PC-3 (cell line): ENCODE data around the gene FOXJ3. TPM values are rescaled to one million over a fixed set of nuclear protein-coding genes. Genes with fewer than 3 reads are reported as not detected.

Experiments used
- ATAC-seq: fragments of 200-7000 bp; cut with Tn5 transposase; 2 replicates; pipeline ENCODE4 v1.9.1; 2020; ENCODE audit warnings: mild to moderate bottlenecking, moderate library complexity
- BruUV-seq: library from RNA; stranded (reverse); fragments of 400-500 nt; replicated peaks from 2 replicates; lab custom pipeline; 2021; lab: Mats Ljungman, UMichigan
- CTCF ChIA-PET: fragments of 300-600 bp; sonication (Branson Sonifier 250); formaldehyde crosslinking; loops from one replicate; lab custom pipeline; 2022; ENCODE audit warnings: antibody characterized with exemption; lab: Charles Lee
- POLR2A ChIA-PET: fragments of 300-600 bp; sonication (Branson Sonifier 250); formaldehyde crosslinking; loops from one replicate; lab custom pipeline; 2022; ENCODE audit warnings: antibody characterized with exemption; ENCODE audit not compliant: unreplicated experiment; lab: Charles Lee
- DNase-seq: peaks from one replicate; pipeline ENCODE4 v3.0.0-alpha.2; 2015
- H2AFZ ChIP-seq: fragments of 300-600 bp; sonication (generic); 2 replicates; pipeline ENCODE4 v1.6.0; 2016; ENCODE audit warnings: antibody characterized with exemption, low read length
- H3F3A ChIP-seq: fragments of 300-600 bp; sonication (generic); one replicate; pipeline ENCODE4 v1.6.0; 2017; ENCODE audit warnings: antibody characterized with exemption, low read length, control low read depth, mild to moderate bottlenecking; ENCODE audit not compliant: unreplicated experiment
- H3K27ac ChIP-seq: fragments of 300-600 bp; sonication (generic); 2 replicates; pipeline ENCODE4 v1.5.1; 2016; ENCODE audit warnings: mild to moderate bottlenecking, low read length
- H3K27me3 ChIP-seq: fragments of 300-600 bp; sonication (generic); 2 replicates; pipeline ENCODE4 v1.6.1; 2016; ENCODE audit warnings: low read length, mixed read lengths
- H3K36me3 ChIP-seq: fragments of 300-600 bp; sonication (generic); 2 replicates; pipeline ENCODE4 v1.6.1; 2016; ENCODE audit warnings: low read depth, mixed run types, low read length, mixed read lengths
- H3K4me1 ChIP-seq: fragments of 300-600 bp; sonication (generic); 2 replicates; pipeline ENCODE4 v1.5.1; 2016; ENCODE audit warnings: low read length; ENCODE audit not compliant: insufficient read depth
- H3K4me2 ChIP-seq: fragments of 300-600 bp; sonication (generic); 2 replicates; pipeline ENCODE4 v1.6.0; 2016; ENCODE audit warnings: low read length
- H3K4me3 ChIP-seq: fragments of 300-600 bp; sonication (generic); 2 replicates; pipeline ENCODE4 v1.5.1; 2016; ENCODE audit warnings: mild to moderate bottlenecking, low read length, mixed read lengths
- H3K79me2 ChIP-seq: fragments of 300-600 bp; sonication (generic); 2 replicates; pipeline ENCODE4 v1.6.1; 2017; ENCODE audit warnings: low read length, mixed read lengths
- H3K9ac ChIP-seq: fragments of 300-600 bp; sonication (generic); 2 replicates; pipeline ENCODE4 v1.6.0; 2016; ENCODE audit warnings: mild to moderate bottlenecking, low read length
- H3K9me2 ChIP-seq: fragments of 300-600 bp; sonication (generic); replicated peaks from 2 replicates; pipeline ENCODE4 v1.6.1; 2016; ENCODE audit warnings: mixed run types, low read length, mixed read lengths
- H3K9me3 ChIP-seq: fragments of 300-600 bp; sonication (generic); 2 replicates; pipeline ENCODE4 v1.6.1; 2016; ENCODE audit warnings: low read length, mixed read lengths
- H4K20me1 ChIP-seq: fragments of 300-600 bp; sonication (generic); 2 replicates; pipeline ENCODE4 v1.6.1; 2016; ENCODE audit warnings: low read length, mixed read lengths
- CTCF ChIP-seq: fragments of 300-600 bp; sonication (generic); conservative IDR thresholded peaks from 2 replicates; pipeline ENCODE4 v1.5.1; 2017; ENCODE audit warnings: antibody characterized with exemption, low read depth, mild to moderate bottlenecking, low read length
- EZH2 ChIP-seq: fragments of 300-600 bp; sonication (generic); IDR thresholded peaks from one replicate; pipeline ENCODE4 v1.6.1; 2017; ENCODE audit warnings: antibody characterized with exemption, mild to moderate bottlenecking, low read length; ENCODE audit not compliant: unreplicated experiment
- EZH2phosphoT487 ChIP-seq: fragments of 300-600 bp; sonication (generic); IDR thresholded peaks from 2 replicates; pipeline ENCODE4 v1.6.1; 2018; ENCODE audit warnings: mild to moderate bottlenecking, antibody characterized with exemption, low read length, borderline replicate concordance
- intact Hi-C: fragments of 100-400 bp; cut with micrococcal nuclease; formaldehyde crosslinking; loops from 2 replicates; pipeline ENCODE4 v1.9.0; 2023
- total RNA-seq: library from RNA; depleted of rRNA; stranded (reverse); fragments of >200 nt; gene quantifications from 2 replicates; pipeline ENCODE4 v1.2.3, GENCODE V29; 2014

The FOXJ3 gene
- total RNA-seq, 1 experiment from 2014 or later, result 23.4 TPM

- intact Hi-C loops, result loop anchor here (5.0 kb wide), 1 partner anchor 32 kb away; no protein-coding TSS in a partner anchor
- H3K27me3 ChIP-seq, result no peaks in the 10 kb centered on the region
- no peak overlapping the region for H2AFZ ChIP-seq
- H3K36me3 ChIP-seq, result no peaks in the 10 kb centered on the region
- H3K9me2 ChIP-seq, result no peaks in the 10 kb centered on the region
- no peak overlapping the region for H3K4me3 ChIP-seq
- peaks cover 12% of the 10 kb centered on the region for H3K4me1 ChIP-seq
- peaks cover 96% of the 10 kb centered on the region for H3K79me2 ChIP-seq
- no peaks in the 10 kb centered on the region for H3K9me3 ChIP-seq
- DNase-seq (no peak), ATAC-seq (peak; percentile 35)
- TF ChIP-seq EZH2, result no peak
- no peak for TF ChIP-seq EZH2phosphoT487
- TF ChIP-seq CTCF, result no peak
- POLR2A ChIA-PET, result no interaction called here
- no peak overlapping the region for H3K27ac ChIP-seq
- peaks cover 87% of the 10 kb centered on the region for H4K20me1 ChIP-seq
- no peak overlapping the region for H3K9ac ChIP-seq
- H3F3A ChIP-seq, result no peaks in the 10 kb centered on the region
- CTCF ChIA-PET, result interaction anchor here (0.6 kb wide), 1 partner anchor 10 kb away, joined by 3 read pairs; no protein-coding TSS in a partner anchor
- no TSS peak for BruUV-seq
- H3K4me2 ChIP-seq, result no peak overlapping the region
These were observed 10.5 kb downstream of the FOXJ3 start for GRCh38 chr1:42324398-42325013.

- H3K4me2 ChIP-seq, result no peak overlapping the region
- peaks cover 83% of the 10 kb centered on the region for H4K20me1 ChIP-seq
- no peaks in the 10 kb centered on the region for H3K27me3 ChIP-seq
- intact Hi-C loops, result no loop called here
- H3K4me1 ChIP-seq, result peaks cover 12% of the 10 kb centered on the region
- no peak overlapping the region for H3K27ac ChIP-seq
- DNase-seq, result no peak
- POLR2A ChIA-PET, result no interaction called here
- no peak overlapping the region for H3K9ac ChIP-seq
- no peaks in the 10 kb centered on the region for H3K36me3 ChIP-seq
- no peaks in the 10 kb centered on the region for H3F3A ChIP-seq
- peaks cover 96% of the 10 kb centered on the region for H3K79me2 ChIP-seq
- CTCF ChIA-PET, result interaction anchor here (0.6 kb wide), 1 partner anchor 11 kb away, joined by 3 read pairs; no protein-coding TSS in a partner anchor
- BruUV-seq, result no TSS peak
- H3K4me3 ChIP-seq, result no peak overlapping the region
- TF ChIP-seq CTCF (no peak), EZH2phosphoT487 (no peak), EZH2 (no peak)
- no peaks in the 10 kb centered on the region for H3K9me3 ChIP-seq
- H2AFZ ChIP-seq, result no peak overlapping the region
- no peaks in the 10 kb centered on the region for H3K9me2 ChIP-seq
- ATAC-seq, result no peak
These were observed 11.5 kb downstream of the FOXJ3 start for GRCh38 chr1:42323551-42323950.

GRCh38 chr1:42322577-42322976 is 12.5 kb downstream of the FOXJ3 start:
- Histone ChIP-seq H3K79me2 (peaks cover 96% of the 10 kb centered on the region), H3K9me2 (no peaks in the 10 kb centered on the region), H2AFZ (no peak overlapping the region), H3K36me3 (no peaks in the 10 kb centered on the region), H3K27me3 (no peaks in the 10 kb centered on the region), H3F3A (no peaks in the 10 kb centered on the region), H3K4me3 (no peak overlapping the region), H3K27ac (no peak overlapping the region), H3K4me2 (no peak overlapping the region), H3K9ac (no peak overlapping the region), H3K9me3 (no peaks in the 10 kb centered on the region), H4K20me1 (peaks cover 78% of the 10 kb centered on the region), H3K4me1 (peaks cover 12% of the 10 kb centered on the region)
- TF ChIP-seq EZH2 (no peak), EZH2phosphoT487 (no peak), CTCF (no peak)
- ChIA-PET CTCF (no interaction called here), POLR2A (interaction anchor here (0.6 kb wide), 1 partner anchor 47 kb away, joined by 6 read pairs; no protein-coding TSS in a partner anchor)
- intact Hi-C loops, result no loop called here
- no peak for DNase-seq
- no TSS peak for BruUV-seq
- peak; percentile 45 for ATAC-seq
